ENCODE results near the gene CPNE2.
"Not testable (repeated sequence)": the region's sequence is repeated elsewhere in the genome, so short reads cannot be mapped to it uniquely, and the experiment has no call there.

DNA sequence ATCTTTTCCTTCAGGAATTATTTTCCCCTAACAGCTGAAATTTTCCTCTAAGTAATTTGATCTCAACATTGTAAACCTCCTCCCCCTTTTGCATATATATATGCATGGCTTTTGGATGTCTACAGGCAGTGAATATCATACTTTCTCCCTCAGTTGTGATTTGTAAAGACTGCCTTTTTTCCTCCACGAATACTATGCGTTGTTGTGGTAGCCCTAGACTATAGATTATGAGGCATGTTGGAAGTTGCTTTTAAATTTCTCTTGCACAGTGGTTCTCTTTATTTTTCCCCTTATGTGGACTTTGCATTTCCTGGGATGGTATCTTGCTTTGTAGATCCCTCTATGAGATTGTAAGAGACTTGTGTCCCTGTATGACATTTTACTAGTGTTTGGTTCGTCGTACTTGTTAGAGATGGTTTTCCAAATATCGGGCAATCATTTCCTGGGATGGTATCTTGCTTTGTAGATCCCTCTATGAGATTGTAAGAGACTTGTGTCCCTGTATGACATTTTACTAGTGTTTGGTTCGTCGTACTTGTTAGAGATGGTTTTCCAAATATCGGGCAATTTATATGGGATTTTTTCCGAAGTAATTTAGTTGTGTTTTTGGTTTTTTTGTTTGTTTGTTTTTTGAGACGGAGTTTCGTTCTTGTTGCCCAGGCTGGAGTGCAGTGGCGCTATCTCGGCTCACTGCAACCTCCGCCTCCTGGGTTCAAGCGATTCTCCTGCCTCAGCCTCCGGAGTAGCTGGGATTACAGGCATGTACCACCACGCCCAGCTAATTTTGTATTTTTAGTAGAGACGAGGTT is 95.7 kb downstream of the CPNE2 start:
- TF ChIP-seq, protein P1, sequence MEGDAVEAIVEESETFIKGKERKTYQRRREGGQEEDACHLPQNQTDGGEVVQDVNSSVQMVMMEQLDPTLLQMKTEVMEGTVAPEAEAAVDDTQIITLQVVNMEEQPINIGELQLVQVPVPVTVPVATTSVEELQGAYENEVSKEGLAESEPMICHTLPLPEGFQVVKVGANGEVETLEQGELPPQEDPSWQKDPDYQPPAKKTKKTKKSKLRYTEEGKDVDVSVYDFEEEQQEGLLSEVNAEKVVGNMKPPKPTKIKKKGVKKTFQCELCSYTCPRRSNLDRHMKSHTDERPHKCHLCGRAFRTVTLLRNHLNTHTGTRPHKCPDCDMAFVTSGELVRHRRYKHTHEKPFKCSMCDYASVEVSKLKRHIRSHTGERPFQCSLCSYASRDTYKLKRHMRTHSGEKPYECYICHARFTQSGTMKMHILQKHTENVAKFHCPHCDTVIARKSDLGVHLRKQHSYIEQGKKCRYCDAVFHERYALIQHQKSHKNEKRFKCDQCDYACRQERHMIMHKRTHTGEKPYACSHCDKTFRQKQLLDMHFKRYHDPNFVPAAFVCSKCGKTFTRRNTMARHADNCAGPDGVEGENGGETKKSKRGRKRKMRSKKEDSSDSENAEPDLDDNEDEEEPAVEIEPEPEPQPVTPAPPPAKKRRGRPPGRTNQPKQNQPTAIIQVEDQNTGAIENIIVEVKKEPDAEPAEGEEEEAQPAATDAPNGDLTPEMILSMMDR (IDR thresholded peaks at IDR 0.05 in 2 of 3, conservative IDR thresholded peaks at IDR 0.05 in 1 of 3; ENCODE audit: control insufficient read depth in 2 of 3, extremely low read depth in 1 of 3, insufficient read depth in 1 of 3, low read depth in 3 of 3, low read length in 3 of 3): not testable (repeated sequence)
- not testable (repeated sequence) for TF ChIP-seq JUNB (IDR thresholded peaks at IDR 0.05); CEBPZ (IDR thresholded peaks at IDR 0.05; ENCODE audit: low read depth, low read length); BACH1 (IDR thresholded peaks at IDR 0.05; ENCODE audit: borderline replicate concordance)
- TF ChIP-seq, protein P2, sequence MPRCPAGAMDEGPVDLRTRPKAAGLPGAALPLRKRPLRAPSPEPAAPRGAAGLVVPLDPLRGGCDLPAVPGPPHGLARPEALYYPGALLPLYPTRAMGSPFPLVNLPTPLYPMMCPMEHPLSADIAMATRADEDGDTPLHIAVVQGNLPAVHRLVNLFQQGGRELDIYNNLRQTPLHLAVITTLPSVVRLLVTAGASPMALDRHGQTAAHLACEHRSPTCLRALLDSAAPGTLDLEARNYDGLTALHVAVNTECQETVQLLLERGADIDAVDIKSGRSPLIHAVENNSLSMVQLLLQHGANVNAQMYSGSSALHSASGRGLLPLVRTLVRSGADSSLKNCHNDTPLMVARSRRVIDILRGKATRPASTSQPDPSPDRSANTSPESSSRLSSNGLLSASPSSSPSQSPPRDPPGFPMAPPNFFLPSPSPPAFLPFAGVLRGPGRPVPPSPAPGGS (IDR thresholded peaks at IDR 0.05; ENCODE audit: borderline replicate concordance, insufficient read depth, low read depth, low read length, poor library complexity, severe bottlenecking): not testable (repeated sequence)
